IPS-18c (cell line): ENCODE data around the gene SSTR1.
A peak's percentile ranks its signal among the peaks of the same experiment; 100 is the strongest.

Experiments
- H3K4me3 ChIP-seq: 2 replicates; pipeline ENCODE4 v1.7.0; 2013; ENCODE audit warnings: low read depth, mild to moderate bottlenecking, low read length, moderate library complexity; ENCODE audit not compliant: insufficient read depth
- H3K9me3 ChIP-seq: one replicate; pipeline ENCODE4 v1.6.1; 2013; ENCODE audit warnings: mild to moderate bottlenecking, low read length, moderate library complexity; ENCODE audit not compliant: control insufficient read depth, insufficient read depth

Gene SSTR1

DNA sequence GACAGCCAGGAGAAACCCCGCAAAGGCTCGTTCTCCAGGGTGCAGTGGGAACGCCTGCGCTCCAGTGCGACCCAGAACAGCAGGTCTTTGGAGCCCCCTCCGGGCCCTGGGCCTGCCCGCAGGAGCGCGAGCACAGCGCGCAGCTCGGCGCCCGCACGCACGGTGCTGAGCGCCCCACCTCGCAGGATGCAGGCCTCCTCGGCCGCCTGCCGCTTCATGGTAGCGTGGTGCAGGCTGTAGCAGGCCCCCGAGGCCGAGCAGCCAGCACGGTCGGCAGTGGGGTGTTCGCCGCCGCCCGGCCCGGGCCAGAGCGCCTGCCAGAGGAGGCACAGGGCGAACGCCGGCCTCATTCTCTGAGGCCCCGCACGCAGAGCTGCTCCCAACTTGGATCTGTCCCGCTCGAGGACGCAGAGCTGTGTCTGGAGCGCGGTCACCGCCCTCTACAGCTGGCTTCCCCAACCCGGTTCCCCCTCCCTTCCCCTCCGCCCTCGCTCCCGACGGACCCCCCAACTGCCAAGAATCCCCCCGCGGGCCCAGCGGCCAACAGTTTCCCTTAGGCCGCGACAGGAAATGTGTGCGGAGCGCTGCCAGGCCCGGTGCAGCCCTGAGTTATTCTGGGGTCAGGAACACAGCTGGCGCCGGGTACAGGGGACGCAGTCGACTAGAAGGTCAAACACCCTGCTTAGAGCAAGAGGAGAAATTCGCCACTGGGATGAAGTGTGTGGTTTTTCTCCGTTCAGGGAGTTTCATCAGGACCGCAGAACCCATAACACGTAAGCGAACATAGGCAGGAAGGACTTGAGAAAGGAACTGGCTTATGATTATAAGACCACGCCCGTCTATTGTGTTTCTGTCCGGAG lies 48.2 kb downstream of the SSTR1 start, which contains the start of gene CLEC14A:
CLEC14A (minus strand) TSS at position 421 of the 860 bp plus-strand sequence; CDS start at position 350, 71 bp downstream.
- no peaks in the 10 kb centered on the region for H3K9me3 ChIP-seq
- peak within 1 kb of the TSS; percentile 63 for H3K4me3 ChIP-seq

DNA sequence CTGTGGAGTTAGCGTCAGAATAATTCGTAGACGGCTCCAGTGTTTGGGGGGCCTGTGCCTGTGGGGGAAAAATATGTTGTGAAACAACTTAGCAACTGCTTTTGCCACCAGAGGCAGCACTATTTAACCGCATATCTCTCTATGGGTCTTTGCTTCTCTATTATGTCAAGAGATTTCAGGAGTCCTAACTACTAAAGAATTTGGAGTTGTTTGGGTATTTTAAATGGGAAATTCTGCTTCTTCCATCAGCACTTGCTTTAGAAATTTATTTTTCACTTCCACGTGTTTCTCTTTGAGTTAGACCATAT lies 48.8 kb downstream of the SSTR1 start:
- H3K9me3 ChIP-seq = no peaks in the 10 kb centered on the region
- peak overlapping the region; percentile 63; the same call in 1 of the 2 replicates for H3K4me3 ChIP-seq

DNA sequence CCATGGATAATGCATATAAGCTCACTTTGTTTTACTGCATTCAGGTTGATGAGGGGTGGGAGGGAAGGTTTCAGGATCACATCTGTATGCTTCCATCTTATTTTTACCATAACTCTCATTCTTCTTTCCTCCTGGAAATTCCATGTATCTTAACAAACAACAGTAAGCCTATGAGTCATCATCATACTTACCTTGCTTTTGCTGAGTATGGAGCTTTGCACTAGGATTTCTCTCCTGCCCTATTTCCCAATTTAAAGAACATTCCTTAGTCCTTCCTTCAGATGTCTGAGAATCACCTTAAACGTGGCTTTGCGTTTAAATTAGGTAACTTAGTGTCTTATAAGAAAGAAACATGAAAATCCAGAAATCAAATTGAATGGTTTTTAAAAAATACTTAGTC lies 49.8 kb downstream of the SSTR1 start:
- H3K9me3 ChIP-seq = no peaks in the 10 kb centered on the region
- H3K4me3 ChIP-seq = no peak overlapping the region

DNA sequence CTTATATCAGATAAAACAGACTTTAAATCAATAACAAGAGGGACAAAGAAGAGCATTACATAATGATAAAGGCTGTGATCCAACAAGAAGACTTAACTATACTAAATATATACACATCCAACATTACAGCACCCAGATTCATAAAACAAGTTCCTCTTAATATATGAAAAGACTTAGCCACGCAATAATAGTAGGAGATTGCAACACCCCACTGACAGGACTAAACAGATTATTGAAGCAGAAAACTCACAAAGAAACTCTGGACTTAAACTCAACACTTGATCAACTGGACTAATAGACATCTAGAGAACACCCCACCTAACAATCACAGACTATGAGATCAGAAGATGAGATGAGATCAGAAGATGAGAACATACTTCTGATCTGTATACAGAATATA lies 53.9 kb downstream of the SSTR1 start:
- Histone ChIP-seq H3K9me3 (no peaks in the 10 kb centered on the region), H3K4me3 (no peak overlapping the region)
